Memory B cell (primary cell): ENCODE results near the gene MYBPH.

Experiments used
- ATAC-seq: fragments of 150-1000 bp; cut with Tn5 transposase; 2 replicates; pipeline ENCODE4 v1.10.0; 2021; ENCODE audit warnings: low read depth, mild to moderate bottlenecking, moderate library complexity
- DNase-seq, 2 donors: peaks; one replicate each; pipeline ENCODE4 v3.0.0; 2022; ENCODE audit warnings: low spot score in 2 of 2
- H3K27ac Mint-ChIP-seq: one replicate; pipeline ENCODE4 v1.8.0; 2022; ENCODE audit warnings: mild to moderate bottlenecking, moderate library complexity, mixed read lengths
- H3K27me3 Mint-ChIP-seq: one replicate; pipeline ENCODE4 v1.8.0; 2022; ENCODE audit warnings: mixed read lengths
- H3K36me3 Mint-ChIP-seq: one replicate; pipeline ENCODE4 v1.8.0; 2022; ENCODE audit warnings: mild to moderate bottlenecking, mixed read lengths
- H3K4me1 Mint-ChIP-seq: one replicate; pipeline ENCODE4 v1.8.0; 2022; ENCODE audit warnings: mixed read lengths
- H3K4me3 Mint-ChIP-seq: one replicate; pipeline ENCODE4 v1.8.0; 2022; ENCODE audit warnings: mild to moderate bottlenecking, moderate library complexity, mixed read lengths
- H3K9me3 Mint-ChIP-seq: one replicate; pipeline ENCODE4 v1.8.0; 2022; ENCODE audit warnings: mixed read lengths

MYBPH gene

GRCh38 chr1:203188686-203189232, 13.1 kb upstream of the MYBPH start:
- no peak for ATAC-seq
- Mint-ChIP-seq H3K36me3 (no peaks in the 10 kb centered on the region), H3K27ac (no peak overlapping the region), H3K4me3 (no peak overlapping the region), H3K9me3 (no peaks in the 10 kb centered on the region), H3K4me1 (peaks cover 3% of the 10 kb centered on the region), H3K27me3 (peaks cover 12% of the 10 kb centered on the region)
- no peak for DNase-seq

GRCh38 chr1:203187689-203188264, 12.2 kb upstream of the MYBPH start:
- Mint-ChIP-seq H3K36me3 (no peaks in the 10 kb centered on the region), H3K27ac (no peak overlapping the region), H3K27me3 (peaks cover 12% of the 10 kb centered on the region), H3K4me3 (no peak overlapping the region), H3K4me1 (peaks cover 3% of the 10 kb centered on the region), H3K9me3 (no peaks in the 10 kb centered on the region)
- no peak for DNase-seq
- ATAC-seq = no peak

GRCh38 chr1:203187304-203187685, 11.7 kb upstream of the MYBPH start:
- peaks cover 12% of the 10 kb centered on the region for H3K27me3 Mint-ChIP-seq
- H3K4me3 Mint-ChIP-seq = no peak overlapping the region
- H3K9me3 Mint-ChIP-seq = no peaks in the 10 kb centered on the region
- H3K27ac Mint-ChIP-seq = no peak overlapping the region
- H3K4me1 Mint-ChIP-seq = peaks cover 3% of the 10 kb centered on the region
- ATAC-seq (no peak), DNase-seq (no peak)
- no peaks in the 10 kb centered on the region for H3K36me3 Mint-ChIP-seq

- Mint-ChIP-seq H3K36me3 (no peaks in the 10 kb centered on the region), H3K27me3 (peaks cover 13% of the 10 kb centered on the region)
Measured at GRCh38 chr1:203186446-203187303, 11.0 kb upstream of the MYBPH start, which contains the start of gene CHI3L1. Gene CHI3L1, minus strand, starts transcription at chr1:203186704. Its CDS starts 81 bp downstream, at chr1:203186623.

GRCh38 chr1:203186091-203186445, 10.4 kb upstream of the MYBPH start:
- Mint-ChIP-seq H3K9me3 (no peaks in the 10 kb centered on the region), H3K27ac (no peak overlapping the region)
- no peak for ATAC-seq

More at GRCh38 chr1:203186446-203187303, 11.0 kb upstream of the MYBPH start, which contains the start of gene CHI3L1:
- DNase-seq (no peak), ATAC-seq (no peak)
- Mint-ChIP-seq H3K9me3 (no peaks in the 10 kb centered on the region), H3K4me1 (peaks cover 3% of the 10 kb centered on the region), H3K27ac (no peak within 1 kb of the TSS), H3K4me3 (no peak within 1 kb of the TSS)

GRCh38 chr1:203185585-203185984, 10.0 kb upstream of the MYBPH start:
- Mint-ChIP-seq H3K4me3 (no peak overlapping the region), H3K4me1 (peaks cover 7% of the 10 kb centered on the region)

More at GRCh38 chr1:203186091-203186445, 10.4 kb upstream of the MYBPH start:
- H3K36me3 Mint-ChIP-seq = no peaks in the 10 kb centered on the region
- H3K4me1 Mint-ChIP-seq = peaks cover 3% of the 10 kb centered on the region
- no peak for DNase-seq
- H3K27me3 Mint-ChIP-seq = peaks cover 12% of the 10 kb centered on the region
- no peak overlapping the region for H3K4me3 Mint-ChIP-seq

GRCh38 chr1:203185061-203185461, 9.4 kb upstream of the MYBPH start:
- Mint-ChIP-seq H3K27ac (no peak overlapping the region), H3K9me3 (no peaks in the 10 kb centered on the region), H3K27me3 (peaks cover 15% of the 10 kb centered on the region), H3K4me1 (peaks cover 7% of the 10 kb centered on the region), H3K36me3 (no peaks in the 10 kb centered on the region), H3K4me3 (no peak overlapping the region)
- ATAC-seq (no peak), DNase-seq (no peak)

More at GRCh38 chr1:203185585-203185984, 10.0 kb upstream of the MYBPH start:
- Mint-ChIP-seq H3K9me3 (no peaks in the 10 kb centered on the region), H3K27me3 (peaks cover 14% of the 10 kb centered on the region), H3K36me3 (no peaks in the 10 kb centered on the region), H3K27ac (no peak overlapping the region)
- no peak for ATAC-seq
- DNase-seq = no peak

GRCh38 chr1:203184467-203184866, 8.8 kb upstream of the MYBPH start:
- H3K27ac Mint-ChIP-seq = no peak overlapping the region

GRCh38 chr1:203183828-203184227, 8.2 kb upstream of the MYBPH start:
- Mint-ChIP-seq H3K4me1 (peaks cover 7% of the 10 kb centered on the region), H3K9me3 (no peaks in the 10 kb centered on the region), H3K27me3 (peaks cover 17% of the 10 kb centered on the region), H3K36me3 (no peaks in the 10 kb centered on the region), H3K4me3 (no peak overlapping the region), H3K27ac (no peak overlapping the region)
- no peak for DNase-seq
- ATAC-seq = no peak

More at GRCh38 chr1:203184467-203184866, 8.8 kb upstream of the MYBPH start:
- no peak for ATAC-seq
- no peak for DNase-seq
- no peaks in the 10 kb centered on the region for H3K9me3 Mint-ChIP-seq
- peaks cover 13% of the 10 kb centered on the region for H3K27me3 Mint-ChIP-seq
- no peaks in the 10 kb centered on the region for H3K36me3 Mint-ChIP-seq
- H3K4me3 Mint-ChIP-seq = no peak overlapping the region
- peaks cover 7% of the 10 kb centered on the region for H3K4me1 Mint-ChIP-seq

GRCh38 chr1:203182387-203182953, 6.8 kb upstream of the MYBPH start:
- H3K9me3 Mint-ChIP-seq = no peaks in the 10 kb centered on the region
- DNase-seq = no peak
- no peak for ATAC-seq
- peaks cover 7% of the 10 kb centered on the region for H3K4me1 Mint-ChIP-seq
- H3K4me3 Mint-ChIP-seq = no peak overlapping the region
- H3K27me3 Mint-ChIP-seq = peaks cover 24% of the 10 kb centered on the region
- H3K27ac Mint-ChIP-seq = no peak overlapping the region
- H3K36me3 Mint-ChIP-seq = no peaks in the 10 kb centered on the region

GRCh38 chr1:203181586-203182386, 6.2 kb upstream of the MYBPH start:
- DNase-seq = no peak
- no peaks in the 10 kb centered on the region for H3K9me3 Mint-ChIP-seq
- no peak for ATAC-seq
- H3K27ac Mint-ChIP-seq = no peak overlapping the region
- H3K4me1 Mint-ChIP-seq = peaks cover 7% of the 10 kb centered on the region
- H3K4me3 Mint-ChIP-seq = no peak overlapping the region
- no peaks in the 10 kb centered on the region for H3K36me3 Mint-ChIP-seq
- peaks cover 23% of the 10 kb centered on the region for H3K27me3 Mint-ChIP-seq

GRCh38 chr1:203180611-203181330, 5.1 kb upstream of the MYBPH start:
- Mint-ChIP-seq H3K4me1 (peaks cover 4% of the 10 kb centered on the region), H3K4me3 (no peak overlapping the region), H3K36me3 (no peaks in the 10 kb centered on the region), H3K27me3 (peaks cover 21% of the 10 kb centered on the region), H3K27ac (no peak overlapping the region), H3K9me3 (no peaks in the 10 kb centered on the region)
- DNase-seq (no peak), ATAC-seq (no peak)

- Mint-ChIP-seq H3K36me3 (no peaks in the 10 kb centered on the region), H3K4me3 (no peak overlapping the region), H3K27me3 (peaks cover 24% of the 10 kb centered on the region), H3K9me3 (no peaks in the 10 kb centered on the region), H3K4me1 (peaks cover 4% of the 10 kb centered on the region), H3K27ac (no peak overlapping the region)
- ATAC-seq = no peak
- DNase-seq = no peak
Measured at GRCh38 chr1:203179667-203180005, 4.0 kb upstream of the MYBPH start.
